Large intestine (tissue), 12 donors: ENCODE results near the gene NUF2. TPM values are rescaled to one million over a fixed set of nuclear protein-coding genes. Genes with fewer than 3 reads are reported as not detected.
"Not testable (repeated sequence)": the region's sequence is repeated elsewhere in the genome, so short reads cannot be mapped to it uniquely, and the experiment has no call there.

Experiments
- DNase-seq, 2 donors: peaks; one replicate each; pipeline versions ENCODE4 v3.0.0 to v3.0.0-alpha.2; 2013
- H3K27ac ChIP-seq: one replicate; pipeline ENCODE4 v1.5.1; 2013; ENCODE audit warnings: low read length
- H3K27me3 ChIP-seq: 2 replicates; pipeline ENCODE4 v1.6.1; 2013; ENCODE audit warnings: low read length; ENCODE audit not compliant: control insufficient read depth, insufficient read depth
- H3K36me3 ChIP-seq: 2 replicates; pipeline ENCODE4 v1.6.1; 2013; ENCODE audit warnings: low read length; ENCODE audit not compliant: control insufficient read depth, insufficient read depth
- H3K4me1 ChIP-seq: one replicate; pipeline ENCODE4 v1.6.1; 2013; ENCODE audit warnings: low read length; ENCODE audit not compliant: control insufficient read depth, insufficient read depth
- H3K4me3 ChIP-seq: one replicate; pipeline ENCODE4 v1.5.1; 2013; ENCODE audit warnings: low read length
- H3K9me3 ChIP-seq: one replicate; pipeline ENCODE4 v1.6.1; 2013; ENCODE audit warnings: mild to moderate bottlenecking, low read depth, low read length, moderate library complexity; ENCODE audit not compliant: control insufficient read depth
- WGBS: methylation state at CpG from one replicate; pipeline ENCODE4 v1.1.5; 2013; ENCODE audit warnings: low lambda C conversion rate; ENCODE audit not compliant: insufficient coverage; 5-methylcytosine and 5-hydroxymethylcytosine counted together
- long read RNA-seq, 11 donors: transcript quantifications; one replicate each; lab custom pipeline, GENCODE V29; 2026
- polyA plus RNA-seq: library from polyadenylated mRNA; unstranded; fragments of 120-200 nt; gene quantifications from one replicate; pipeline ENCODE4 v1.2.1, GENCODE V29; 2013

NUF2 gene
- polyA plus RNA-seq = 9.9 TPM
- long read RNA-seq, donor 1, partial matches to known transcripts = 0 of 3 reads
- long read RNA-seq, donor 1, other reads (novel, unspliced or antisense) = 0 of 3 reads
- long read RNA-seq, donor 2, partial matches to known transcripts = 0 of 3 reads
- long read RNA-seq, donor 2, other reads (novel, unspliced or antisense) = 0 of 3 reads
- long read RNA-seq, donor 3 = 0 reads
- long read RNA-seq, donor 4 = 0 reads
- long read RNA-seq, donor 5, partial matches to known transcripts = 0 of 2 reads
- long read RNA-seq, donor 5, other reads (novel, unspliced or antisense) = 0 of 2 reads
- long read RNA-seq, donor 6 = 0 reads
- long read RNA-seq, donor 7, partial matches to known transcripts = 0 of 2 reads
- long read RNA-seq, donor 7, other reads (novel, unspliced or antisense) = 0 of 2 reads
- long read RNA-seq, donor 8, transcript NUF2-201 (14 exons, 1,969 nt) = major isoform, 5 of 6 reads
- long read RNA-seq, donor 8, partial matches to known transcripts = 0 of 6 reads
- long read RNA-seq, donor 8, other reads (novel, unspliced or antisense) = 0 of 6 reads
- long read RNA-seq, donor 9, partial matches to known transcripts = 0 of 2 reads
- long read RNA-seq, donor 9, other reads (novel, unspliced or antisense) = 0 of 2 reads
- long read RNA-seq, donor 10, partial matches to known transcripts = 0 of 1 reads
- long read RNA-seq, donor 10, other reads (novel, unspliced or antisense) = 0 of 1 reads
- long read RNA-seq, donor 11, partial matches to known transcripts = 0 of 1 reads
- long read RNA-seq, donor 11, other reads (novel, unspliced or antisense) = 0 of 1 reads

DNA sequence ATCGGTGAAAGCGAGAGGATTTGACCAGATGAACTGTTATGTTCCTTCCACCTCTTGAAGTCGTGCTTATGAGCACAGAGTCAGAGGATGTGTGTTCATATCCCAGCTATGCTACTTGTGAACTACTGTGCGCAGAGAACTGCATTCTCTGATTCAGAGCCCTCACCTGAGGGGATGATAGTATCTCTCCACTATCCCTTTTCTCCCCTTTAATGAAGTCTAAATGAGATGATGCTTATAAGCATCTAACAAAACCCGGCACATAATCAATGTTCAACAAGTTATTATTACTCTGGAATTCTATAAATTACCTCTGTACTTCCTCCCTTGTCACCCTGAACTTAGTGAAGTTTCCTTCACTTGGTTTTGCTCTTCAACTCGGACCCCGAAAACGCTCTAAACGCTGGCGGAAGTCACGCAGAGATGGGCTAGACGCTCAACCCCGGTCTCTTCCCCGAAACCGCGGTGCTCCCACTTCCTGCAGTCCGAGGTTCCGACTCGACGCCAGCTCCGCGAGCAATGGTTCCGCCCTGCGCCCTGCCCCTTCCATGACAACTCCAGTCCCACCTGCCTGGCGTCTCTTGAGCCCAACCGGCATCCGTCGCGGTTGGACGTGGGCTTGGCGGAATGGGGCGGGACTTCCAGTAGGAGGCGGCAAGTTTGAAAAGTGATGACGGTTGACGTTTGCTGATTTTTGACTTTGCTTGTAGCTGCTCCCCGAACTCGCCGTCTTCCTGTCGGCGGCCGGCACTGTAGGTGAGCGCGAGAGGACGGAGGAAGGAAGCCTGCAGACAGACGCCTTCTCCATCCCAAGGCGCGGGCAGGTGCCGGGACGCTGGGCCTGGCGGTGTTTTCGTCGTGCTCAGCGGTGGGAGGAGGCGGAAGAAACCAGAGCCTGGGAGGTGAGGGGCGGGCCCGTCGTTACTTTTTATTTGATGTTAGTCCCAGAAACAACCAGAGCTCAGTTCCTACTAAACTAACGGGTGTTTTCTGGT, at the start of gene NUF2:
Gene NUF2, plus strand, starts transcription at position 644 of the 995 bp plus-strand sequence. CDS start 4,098 bp downstream, outside the sequence.
- Histone ChIP-seq H3K36me3 (peaks cover 11% of the 10 kb centered on the region), H3K4me1 (no peaks in the 10 kb centered on the region), H3K4me3 (peak within 1 kb of the TSS; percentile 72), H3K9me3 (no peaks in the 10 kb centered on the region), H3K27ac (peak within 1 kb of the TSS; percentile 79), H3K27me3 (no peaks in the 10 kb centered on the region)
- peak; percentile 98 for DNase-seq
- WGBS = 0% methylated on average over 1 of the region's 58 CpGs

GRCh38 chr1:163273766-163274441, 47.9 kb upstream of the NUF2 start:
- WGBS = no CpG with 5 or more reads among the region's 2 CpGs
- H3K4me3 ChIP-seq = no peak overlapping the region
- H3K27ac ChIP-seq = no peak overlapping the region
- H3K9me3 ChIP-seq = peaks cover 4% of the 10 kb centered on the region
- DNase-seq = no peak
- H3K27me3 ChIP-seq = no peaks in the 10 kb centered on the region
- no peaks in the 10 kb centered on the region for H3K36me3 ChIP-seq
- H3K4me1 ChIP-seq = no peaks in the 10 kb centered on the region

DNA sequence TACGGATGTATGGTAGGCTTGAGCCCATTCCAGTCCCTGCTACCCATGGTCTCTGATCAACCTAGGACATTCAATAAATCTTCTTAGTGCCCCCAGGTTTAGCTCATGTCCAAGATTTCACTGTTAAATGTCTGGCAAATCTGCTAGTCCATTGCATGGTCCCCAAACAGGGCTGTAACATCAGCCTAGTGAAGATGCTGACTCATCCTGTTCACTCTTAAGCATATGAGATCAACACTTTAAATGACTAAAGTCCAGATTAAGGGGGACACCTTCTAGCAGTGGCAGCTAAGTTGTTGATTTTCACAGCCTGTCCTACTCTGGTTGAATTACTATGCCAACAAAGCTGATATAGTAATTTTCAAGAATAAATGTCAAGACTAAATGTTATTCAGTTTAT, 46.5 kb upstream of the NUF2 start:
- no peak overlapping the region for H3K27ac ChIP-seq
- no CpG with 5 or more reads among the region's 1 CpG for WGBS
- H3K4me3 ChIP-seq = no peak overlapping the region
- DNase-seq = no peak
- no peaks in the 10 kb centered on the region for H3K27me3 ChIP-seq
- H3K36me3 ChIP-seq = no peaks in the 10 kb centered on the region
- peaks cover 7% of the 10 kb centered on the region for H3K9me3 ChIP-seq
- no peaks in the 10 kb centered on the region for H3K4me1 ChIP-seq

GRCh38 chr1:163278602-163279001, 43.2 kb upstream of the NUF2 start:
- Histone ChIP-seq H3K27ac (no peak overlapping the region), H3K27me3 (no peaks in the 10 kb centered on the region), H3K4me1 (no peaks in the 10 kb centered on the region), H3K9me3 (peaks cover 7% of the 10 kb centered on the region), H3K4me3 (no peak overlapping the region), H3K36me3 (no peaks in the 10 kb centered on the region)
- no peak for DNase-seq
- no CpG with 5 or more reads among the region's 1 CpG for WGBS

DNA sequence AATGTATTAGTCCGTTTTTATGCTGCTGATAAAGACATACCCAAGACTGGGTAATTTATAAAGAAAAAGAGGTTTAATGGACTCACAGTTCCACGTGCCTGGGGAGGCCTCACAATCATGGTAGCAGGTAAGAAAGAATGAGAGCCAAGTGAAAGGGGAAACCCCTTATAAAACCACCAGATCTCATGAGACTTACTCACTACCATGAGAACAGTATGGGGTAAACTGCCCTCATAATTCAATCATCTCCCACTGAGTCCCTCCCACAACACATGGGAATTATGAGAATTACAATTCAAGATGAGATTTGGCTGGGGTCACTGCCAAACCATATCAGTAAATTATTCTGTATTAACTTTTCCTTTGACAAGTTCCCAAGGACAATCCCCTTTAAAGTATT, 36.9 kb upstream of the NUF2 start:
- H3K36me3 ChIP-seq, H3K27ac ChIP-seq, DNase-seq, H3K9me3 ChIP-seq, H3K4me3 ChIP-seq, H3K4me1 ChIP-seq, H3K27me3 ChIP-seq: not testable (repeated sequence)
- WGBS = no CpG with 5 or more reads among the region's 2 CpGs

GRCh38 chr1:163290025-163290640, 31.6 kb upstream of the NUF2 start:
- no peak overlapping the region for H3K4me3 ChIP-seq
- 88% methylated on average over 4 of the region's 6 CpGs for WGBS

DNA sequence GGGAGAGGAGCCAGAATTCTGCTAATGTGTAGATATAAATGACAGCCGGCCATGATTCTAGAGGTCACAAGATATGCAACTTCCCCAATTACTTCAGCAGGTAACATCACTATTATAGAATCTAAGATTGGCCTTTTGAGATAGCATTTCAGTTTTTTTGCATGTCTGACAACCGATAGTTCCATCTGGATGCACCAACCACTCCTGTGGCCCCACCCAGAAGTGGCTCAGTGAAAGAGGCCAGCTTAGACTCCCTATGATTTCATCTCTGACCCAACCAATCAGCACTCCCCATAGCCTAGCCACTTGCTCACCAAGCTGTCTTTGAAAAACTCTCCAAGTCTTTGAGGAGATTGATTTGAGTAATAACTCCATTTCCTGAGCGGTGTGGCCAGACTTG, 30.3 kb upstream of the NUF2 start:
- no peaks in the 10 kb centered on the region for H3K4me1 ChIP-seq
- H3K9me3 ChIP-seq = no peaks in the 10 kb centered on the region
- H3K27me3 ChIP-seq = no peaks in the 10 kb centered on the region
- 100% methylated on average over 1 of the region's 3 CpGs for WGBS
- H3K27ac ChIP-seq = no peak overlapping the region
- DNase-seq = no peak
- H3K36me3 ChIP-seq = no peaks in the 10 kb centered on the region
- H3K4me3 ChIP-seq = no peak overlapping the region

More at GRCh38 chr1:163290025-163290640, 31.6 kb upstream of the NUF2 start:
- no peaks in the 10 kb centered on the region for H3K4me1 ChIP-seq
- no peak for DNase-seq
- H3K27me3 ChIP-seq = no peaks in the 10 kb centered on the region
- no peak overlapping the region for H3K27ac ChIP-seq
- H3K36me3 ChIP-seq = no peaks in the 10 kb centered on the region
- H3K9me3 ChIP-seq = no peaks in the 10 kb centered on the region

- not testable (repeated sequence) for H3K27ac ChIP-seq, H3K36me3 ChIP-seq, H3K9me3 ChIP-seq, H3K27me3 ChIP-seq, DNase-seq, H3K4me3 ChIP-seq, H3K4me1 ChIP-seq
- no CpG with 5 or more reads among the region's 2 CpGs for WGBS
These were observed 29.6 kb upstream of the NUF2 start for GRCh38 chr1:163292153-163292552.

GRCh38 chr1:163293497-163293896, 28.3 kb upstream of the NUF2 start:
- not testable (repeated sequence) for H3K9me3 ChIP-seq, H3K27ac ChIP-seq, H3K4me3 ChIP-seq, DNase-seq, H3K27me3 ChIP-seq, H3K36me3 ChIP-seq, H3K4me1 ChIP-seq
- no CpG with 5 or more reads among the region's 1 CpG for WGBS
